Renal cortex interstitium (tissue), 11 donors: ENCODE data around the gene IGSF3. TPM values are rescaled to one million over a fixed set of nuclear protein-coding genes. Genes with fewer than 3 reads are reported as not detected.
"Not testable (repeated sequence)": the region's sequence is repeated elsewhere in the genome, so short reads cannot be mapped to it uniquely, and the experiment has no call there.

ENCODE experiments used
- DNase-seq, 11 donors: peaks; one replicate each; pipeline ENCODE4 v3.0.0-alpha.2; 2013; ENCODE audit warnings: low read depth in 9 of 11, low spot score in 4 of 11; ENCODE audit errors: extremely low read depth in 1 of 11
- polyA plus RNA-seq, 3 donors: library from polyadenylated mRNA; unstranded; fragments of 120-200 nt; gene quantifications; one replicate each; pipeline ENCODE4 v1.2.1, GENCODE V29; 2013; ENCODE audit not compliant: insufficient read length in 3 of 3

IGSF3 gene
- polyA plus RNA-seq, 3 donors: 27.0 to 30.2 (median 27.4) TPM

DNA sequence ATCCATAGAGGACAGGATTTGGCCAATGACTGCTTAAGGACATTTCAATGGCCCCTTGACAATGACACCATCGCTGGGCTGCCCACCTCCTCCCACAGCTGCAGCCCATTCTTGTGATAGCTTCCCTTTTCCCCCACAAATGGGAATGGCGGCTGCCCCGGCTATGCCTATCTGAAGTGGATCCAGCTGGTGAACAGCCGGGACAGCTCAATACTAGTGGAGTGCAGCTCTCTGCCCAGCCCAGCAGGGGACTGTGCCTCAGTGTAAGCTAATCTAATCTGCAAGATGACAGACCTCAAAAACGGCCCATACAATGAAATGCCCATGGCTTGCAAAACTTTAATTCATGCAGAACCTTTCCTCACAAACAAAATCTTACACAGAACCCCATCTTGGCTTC lies 49.7 kb downstream of the IGSF3 start:
- not testable (repeated sequence) for DNase-seq

- not testable (repeated sequence) for DNase-seq
Measured at GRCh38 chr1:116613825-116614224, 53.7 kb downstream of the IGSF3 start.

- not testable (repeated sequence) for DNase-seq
Measured at GRCh38 chr1:116609801-116610371, 57.6 kb downstream of the IGSF3 start.

DNA sequence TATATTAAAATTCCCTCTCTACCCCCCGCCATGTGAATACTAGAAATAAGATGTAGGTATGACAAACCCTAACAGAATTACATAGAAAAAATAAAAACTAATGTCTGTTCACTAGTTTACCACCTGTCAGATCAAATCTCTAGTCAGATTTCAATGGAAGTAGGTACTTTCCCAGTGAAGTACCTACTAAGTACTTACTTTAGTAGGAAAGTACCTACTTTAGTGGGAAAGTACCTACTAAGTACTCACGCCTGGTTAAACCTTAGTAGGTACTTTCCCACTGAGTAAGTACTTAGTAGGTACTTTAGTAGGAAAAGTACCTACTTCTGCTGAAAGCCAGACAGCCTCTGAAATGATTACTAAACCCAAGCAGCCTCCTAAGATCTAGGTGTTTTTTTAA lies 58.7 kb downstream of the IGSF3 start:
- DNase-seq: not testable (repeated sequence)

GRCh38 chr1:116608151-116608550 lies 59.4 kb downstream of the IGSF3 start:
- not testable (repeated sequence) for DNase-seq

- not testable (repeated sequence) for DNase-seq
Measured at GRCh38 chr1:116607463-116607862, 60.1 kb downstream of the IGSF3 start.

- DNase-seq: not testable (repeated sequence)
Measured at GRCh38 chr1:116606067-116606466, 61.5 kb downstream of the IGSF3 start.

DNA sequence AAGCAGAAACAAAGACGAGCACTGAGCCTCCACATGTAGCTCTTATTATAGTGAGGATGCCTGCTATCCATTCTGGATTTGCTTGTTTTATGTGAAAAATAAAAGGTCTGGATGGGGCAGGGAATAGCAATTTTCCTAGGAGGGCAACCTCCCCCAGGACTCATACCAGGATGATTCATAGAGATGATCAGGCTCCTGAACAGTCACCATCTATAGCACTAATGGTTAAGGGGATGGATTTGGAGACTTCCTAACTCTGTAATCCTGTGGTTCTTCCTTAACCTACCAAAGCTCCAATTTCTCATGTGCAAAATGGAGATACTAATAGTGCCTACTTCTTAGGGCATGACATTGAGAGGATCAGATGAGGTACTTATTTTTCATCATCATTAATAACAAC lies 62.2 kb downstream of the IGSF3 start:
- no peak for DNase-seq

GRCh38 chr1:116604408-116604807 lies 63.1 kb downstream of the IGSF3 start:
- not testable (repeated sequence) for DNase-seq

DNA sequence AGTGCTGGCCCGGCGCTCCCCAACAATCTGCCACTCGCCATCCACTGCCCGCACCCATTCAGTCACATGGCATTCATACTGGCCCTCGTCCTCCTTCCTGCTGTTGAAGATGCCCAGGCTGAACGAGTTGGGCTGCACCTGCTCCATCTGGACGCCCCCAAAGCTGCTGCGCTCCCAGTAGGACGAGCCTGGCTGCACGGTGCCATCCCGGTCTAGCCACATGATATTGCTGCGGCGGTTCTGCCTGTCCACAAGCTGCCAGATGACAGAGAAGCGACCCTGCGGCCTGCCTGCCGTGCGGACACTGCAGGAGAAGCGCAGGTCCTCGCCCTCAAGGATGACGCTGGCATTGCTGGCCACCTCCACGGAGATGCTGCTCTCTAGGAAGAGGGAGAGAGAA lies 63.9 kb downstream of the IGSF3 start:
- not testable (repeated sequence) for DNase-seq

GRCh38 chr1:116599369-116599768 lies 68.2 kb downstream of the IGSF3 start:
- not testable (repeated sequence) for DNase-seq

- not testable (repeated sequence) for DNase-seq
Measured at GRCh38 chr1:116598420-116599036, 69.0 kb downstream of the IGSF3 start.

DNA sequence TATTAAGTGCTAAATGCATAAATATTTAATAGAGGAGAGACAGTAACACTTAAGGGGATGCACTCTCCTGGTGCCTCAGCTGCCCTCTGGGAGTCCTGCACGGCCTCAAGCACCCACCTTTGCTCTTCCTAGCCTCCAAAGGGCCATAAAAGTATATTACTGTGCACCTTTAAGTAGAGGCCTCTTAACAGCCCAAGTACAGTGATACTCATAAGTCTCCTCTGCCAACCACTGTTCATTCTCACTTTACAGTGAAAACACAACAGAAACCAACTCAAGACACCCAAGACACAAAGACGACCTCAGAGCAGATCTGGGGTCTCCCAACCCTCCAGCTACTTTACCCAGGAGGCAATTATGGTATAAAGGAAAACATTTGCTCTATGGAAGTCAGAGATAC lies 70.1 kb downstream of the IGSF3 start:
- not testable (repeated sequence) for DNase-seq

DNA sequence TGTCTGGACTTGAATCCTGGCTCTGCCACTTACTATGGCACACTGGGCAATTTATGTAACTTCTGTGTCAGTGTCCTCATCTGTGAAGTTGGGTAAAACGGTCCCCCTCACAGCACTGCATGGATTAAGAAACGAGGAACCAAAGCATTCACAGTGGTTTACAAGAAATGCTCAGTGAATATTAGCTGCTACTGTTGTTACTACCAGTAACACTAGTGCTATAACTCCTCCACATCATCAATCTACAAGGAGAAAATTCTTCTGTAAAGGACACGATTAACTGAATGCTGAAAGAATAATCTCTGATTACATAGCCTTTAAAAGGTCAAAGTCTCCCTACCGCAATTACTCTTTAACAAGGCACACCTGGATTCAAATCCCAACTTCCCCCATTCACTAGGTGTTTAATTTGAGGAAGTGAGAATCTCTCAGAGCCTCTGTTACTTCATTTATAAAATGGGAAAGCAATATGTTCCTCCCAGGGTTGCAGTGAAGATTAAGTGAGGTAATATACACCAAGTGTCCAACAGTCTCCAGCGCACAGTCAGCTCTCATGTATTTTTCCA lies 70.7 kb downstream of the IGSF3 start:
- DNase-seq: not testable (repeated sequence)

- not testable (repeated sequence) for DNase-seq
Measured at GRCh38 chr1:116595946-116596741, 71.4 kb downstream of the IGSF3 start.

DNA sequence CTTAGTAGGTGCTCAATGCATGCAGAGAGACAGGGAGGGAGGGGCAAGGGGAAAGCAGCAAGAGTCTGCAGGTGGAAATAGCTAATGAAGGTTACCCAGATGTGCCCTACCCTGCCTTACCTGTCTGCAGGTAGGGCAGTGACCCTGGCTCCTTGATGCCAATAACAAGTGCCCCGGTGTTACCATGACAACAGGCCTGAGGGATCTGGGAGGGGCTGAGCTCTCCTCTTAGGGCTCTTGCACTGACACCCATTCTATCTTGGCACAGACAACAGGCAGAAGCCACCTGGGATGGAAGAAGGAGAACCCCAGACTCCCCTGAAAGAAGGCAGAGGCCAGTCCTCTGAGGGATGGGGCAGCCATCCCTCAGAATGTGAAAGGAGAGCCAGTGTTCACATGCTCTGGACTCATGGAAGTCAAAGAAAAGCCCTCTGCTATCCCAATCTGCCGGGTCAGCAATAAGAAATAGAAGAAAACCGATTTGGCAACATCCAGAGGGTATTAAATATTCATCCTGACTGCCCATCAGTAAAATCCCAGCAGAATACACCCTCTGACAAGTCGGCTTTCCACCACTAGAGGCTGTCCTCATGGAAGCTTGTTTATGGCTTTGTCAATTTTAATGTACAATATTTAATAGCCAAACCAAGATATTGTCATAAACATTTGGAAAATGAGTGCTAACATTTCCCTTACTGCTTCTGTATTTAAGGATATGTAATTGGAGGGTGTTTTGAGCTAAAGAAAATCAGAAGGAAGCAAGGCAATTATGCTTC lies 72.3 kb downstream of the IGSF3 start:
- DNase-seq: not testable (repeated sequence)

GRCh38 chr1:116593977-116594376 lies 73.6 kb downstream of the IGSF3 start:
- not testable (repeated sequence) for DNase-seq

DNA sequence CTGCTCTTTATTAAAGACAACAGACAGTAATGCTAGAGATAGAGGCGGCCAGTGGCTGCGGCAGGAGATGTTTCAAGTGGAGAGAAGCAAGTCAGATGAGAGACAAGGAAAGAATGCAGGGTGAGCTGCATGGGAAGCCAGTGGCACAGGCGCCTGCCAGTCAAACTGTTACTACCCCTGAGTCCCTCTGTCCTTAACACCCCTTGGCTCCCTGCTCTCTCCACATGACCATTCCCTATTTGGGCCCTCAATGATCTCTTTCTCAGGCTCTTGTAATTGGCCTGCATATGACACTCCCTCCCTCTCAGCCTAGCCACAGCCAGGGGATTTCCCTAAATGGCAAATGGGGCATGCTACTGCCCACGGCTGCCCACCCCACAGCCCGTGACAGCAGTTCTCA lies 74.1 kb downstream of the IGSF3 start:
- not testable (repeated sequence) for DNase-seq

- DNase-seq: not testable (repeated sequence)
Measured at GRCh38 chr1:116591951-116592605, 75.5 kb downstream of the IGSF3 start.
